Globus pallidus (tissue), 1 donor: ENCODE results near the gene MAST4.

Experiments used
- DNase-seq: peaks from one replicate; pipeline ENCODE4 v3.0.0-alpha.2; 2015; ENCODE audit warnings: low spot score

The MAST4 gene

GRCh38 chr5:67209141-67209771 lies 613.1 kb downstream of the MAST4 start:
- peak; percentile 78 for DNase-seq

GRCh38 chr5:67211926-67212325 lies 615.7 kb downstream of the MAST4 start:
- DNase-seq: no peak

- no peak for DNase-seq
These were observed 617.8 kb downstream of the MAST4 start for GRCh38 chr5:67214036-67214435.

- no peak for DNase-seq
These were observed 618.7 kb downstream of the MAST4 start for GRCh38 chr5:67214707-67215447.

- peak; percentile 61 for DNase-seq
These were observed 619.6 kb downstream of the MAST4 start for GRCh38 chr5:67215519-67216471.

GRCh38 chr5:67216564-67216963 lies 620.4 kb downstream of the MAST4 start:
- DNase-seq: no peak
